NCI-H1092 (cell line): ENCODE results near the gene EARS2.
"Not testable (repeated sequence)": the region's sequence is repeated elsewhere in the genome, so short reads cannot be mapped to it uniquely, and the experiment has no call there.

ENCODE experiments used
- DNase-seq: peaks from one replicate; lab custom pipeline; 2025; lab: John Stamatoyannopoulos, UW

Gene EARS2

DNA sequence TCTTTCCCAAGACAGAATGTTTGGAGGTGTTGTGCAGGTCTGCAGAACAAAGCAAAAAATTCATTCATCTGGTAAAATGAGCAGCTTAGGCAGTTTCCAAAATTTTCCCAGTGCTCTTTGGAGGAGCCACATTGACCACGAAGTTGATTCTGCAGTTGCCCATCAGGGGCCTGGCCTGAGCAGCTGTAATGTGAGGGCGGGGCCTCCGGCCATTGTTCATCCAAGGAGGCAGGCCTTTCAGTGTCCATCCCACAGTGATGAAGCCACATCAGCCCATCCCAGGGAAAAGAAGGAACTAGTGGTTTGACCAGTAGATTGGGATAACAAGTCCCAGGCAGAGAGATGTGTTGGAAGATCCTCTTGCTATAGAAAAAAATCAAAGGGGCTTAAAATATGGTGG, 10.5 kb upstream of the EARS2 start:
- no peak for DNase-seq

- no peak for DNase-seq
These were observed 9.6 kb upstream of the EARS2 start for GRCh38 chr16:23566724-23567123.

DNA sequence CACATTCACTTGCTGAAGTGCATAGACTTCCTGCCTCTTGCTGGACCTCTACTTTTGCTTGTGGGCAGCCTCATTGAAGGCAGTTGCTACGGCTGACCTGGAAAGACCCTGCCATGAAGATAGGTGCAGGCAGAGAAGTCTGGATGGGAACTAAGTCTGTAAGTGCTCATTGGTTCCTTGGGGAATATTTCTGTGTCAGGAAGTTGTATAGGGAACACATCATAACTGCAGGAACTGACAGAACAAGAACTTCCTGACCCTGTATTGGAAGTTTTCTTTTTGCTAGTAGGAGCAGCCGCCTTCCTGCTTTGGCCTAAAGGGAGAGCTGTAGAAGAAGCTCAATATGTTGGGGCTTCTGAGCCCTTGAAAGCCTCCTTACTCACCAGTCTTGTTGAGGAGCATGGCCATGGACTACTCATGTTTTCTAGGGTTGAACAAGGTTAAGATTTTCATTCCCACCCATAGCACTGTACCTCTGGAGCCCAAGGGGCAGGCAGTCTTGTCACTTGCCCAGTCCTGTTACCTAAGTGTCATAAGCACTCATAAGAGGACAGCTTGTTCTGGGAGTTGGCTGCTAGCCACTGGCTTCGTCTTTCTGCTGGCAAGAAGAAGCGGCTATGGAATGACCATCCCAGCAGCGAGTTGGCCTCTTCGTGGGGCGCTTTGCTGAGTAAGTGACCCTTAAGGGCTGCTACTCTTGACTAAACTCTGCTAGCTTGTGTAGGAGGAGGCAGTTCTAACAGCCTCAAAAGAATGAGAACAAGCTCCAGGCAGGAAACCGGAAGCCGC, 7.6 kb upstream of the EARS2 start:
- no peak for DNase-seq

GRCh38 chr16:23563186-23563585, 6.0 kb upstream of the EARS2 start:
- DNase-seq, result no peak

GRCh38 chr16:23562505-23562904, 5.4 kb upstream of the EARS2 start:
- DNase-seq, result no peak

DNA sequence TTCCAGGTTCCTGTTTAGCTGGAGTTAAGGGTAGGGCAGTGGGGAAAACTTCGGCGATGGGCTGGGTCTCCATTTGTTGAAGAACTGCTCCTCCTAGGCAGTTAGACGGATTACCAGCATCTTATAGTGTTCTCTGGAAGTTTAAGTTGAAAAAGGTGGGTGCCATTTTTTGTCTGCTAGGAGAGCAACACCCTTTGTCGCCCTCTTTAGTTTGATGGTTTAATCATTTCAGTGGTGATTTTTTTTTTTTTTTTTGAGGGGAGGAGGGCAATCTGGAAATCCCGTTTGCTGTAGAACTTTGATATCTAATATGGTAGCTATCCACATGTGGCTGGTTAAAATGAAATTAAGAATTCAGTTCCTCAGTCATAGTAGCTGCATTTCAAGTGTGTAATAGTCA, 4.4 kb upstream of the EARS2 start:
- DNase-seq, result no peak

DNA sequence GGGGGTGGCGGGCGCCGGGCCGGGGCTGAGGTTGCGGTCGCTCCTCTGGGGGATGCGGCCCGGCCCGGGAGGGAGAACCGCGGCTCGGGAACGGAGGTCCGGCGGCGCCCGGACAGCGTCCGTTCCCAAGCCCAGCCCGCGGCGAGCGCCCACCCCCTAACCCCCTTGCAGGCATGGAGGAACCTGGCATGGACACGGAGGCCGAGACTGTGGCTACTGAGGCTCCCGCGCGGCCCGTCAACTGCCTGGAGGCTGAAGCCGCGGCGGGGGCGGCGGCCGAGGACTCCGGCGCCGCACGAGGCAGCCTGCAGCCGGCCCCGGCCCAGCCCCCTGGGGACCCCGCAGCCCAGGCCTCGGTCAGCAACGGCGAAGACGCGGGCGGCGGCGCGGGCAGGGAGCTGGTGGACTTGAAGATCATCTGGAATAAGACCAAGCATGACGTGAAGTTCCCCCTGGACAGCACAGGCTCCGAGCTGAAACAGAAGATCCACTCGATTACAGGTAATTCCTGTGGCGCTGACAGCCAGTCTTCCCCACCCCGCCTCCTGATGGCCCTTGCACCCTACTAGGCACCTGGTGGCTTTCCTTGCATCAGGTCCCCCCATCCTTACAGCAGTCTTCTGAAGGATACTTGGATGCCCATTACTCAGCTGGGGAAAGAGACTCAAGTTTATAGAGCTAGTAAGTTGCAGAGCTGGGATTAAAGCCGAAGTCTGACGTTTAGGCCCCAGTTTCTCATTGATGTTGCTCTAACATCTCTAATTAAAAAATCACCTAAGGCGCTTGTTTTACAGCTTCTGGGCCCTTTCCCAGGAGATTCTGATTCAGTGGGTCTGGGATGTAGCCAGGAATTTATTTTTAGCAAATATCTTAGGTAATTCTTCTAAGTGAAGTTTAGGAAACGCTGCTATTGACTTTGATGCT, 891 bp upstream of the EARS2 start:
- DNase-seq, result no peak

- DNase-seq, result no peak
These were observed 2.6 kb downstream of the EARS2 start for GRCh38 chr16:23554536-23554935.

DNA sequence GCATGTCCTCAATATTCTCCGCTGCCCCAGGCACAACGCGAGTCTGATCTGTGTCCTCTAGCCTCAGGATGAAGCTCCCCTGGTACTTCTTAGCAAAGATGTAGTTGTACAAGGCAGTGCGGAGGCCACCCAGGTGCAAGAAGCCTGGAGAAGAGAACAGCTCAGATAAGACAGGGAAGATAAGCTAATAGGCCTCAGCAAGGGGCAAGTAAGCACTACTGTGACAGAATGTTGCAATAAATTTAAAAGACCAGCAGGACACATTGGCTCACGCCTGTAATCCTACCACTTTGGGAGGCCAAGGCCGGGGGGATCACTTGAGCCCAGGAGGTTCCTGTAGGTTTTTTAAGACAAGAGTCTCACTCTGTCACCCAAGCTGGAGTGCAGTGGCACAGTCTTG, 5.0 kb downstream of the EARS2 start:
- no peak for DNase-seq

- no peak for DNase-seq
These were observed 7.2 kb downstream of the EARS2 start for GRCh38 chr16:23549938-23550337.

GRCh38 chr16:23544436-23544835, 12.7 kb downstream of the EARS2 start:
- DNase-seq, result no peak

GRCh38 chr16:23540817-23541178, 16.4 kb downstream of the EARS2 start:
- DNase-seq, result not testable (repeated sequence)

- DNase-seq, result no peak
These were observed 16.9 kb downstream of the EARS2 start for GRCh38 chr16:23539984-23540816.

DNA sequence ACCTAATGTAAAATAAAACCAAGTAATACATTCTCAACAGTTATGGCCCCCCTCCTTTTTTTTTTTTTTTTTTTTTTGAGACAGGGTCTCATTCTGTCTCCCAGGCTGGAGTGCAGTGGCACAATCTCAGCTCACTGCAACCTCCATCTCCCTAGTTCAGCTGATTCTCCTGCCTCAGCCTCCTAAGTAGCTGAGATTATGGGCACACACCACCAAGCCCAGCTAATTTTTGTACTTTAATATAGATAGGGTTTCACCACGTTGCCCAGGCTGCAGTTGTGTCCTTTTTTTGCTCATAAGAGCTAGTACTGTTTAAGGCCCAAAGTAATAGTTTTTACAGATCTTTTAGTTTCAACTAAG, 18.3 kb downstream of the EARS2 start:
- DNase-seq, result no peak

GRCh38 chr16:23537390-23537789, 19.8 kb downstream of the EARS2 start:
- no peak for DNase-seq

DNA sequence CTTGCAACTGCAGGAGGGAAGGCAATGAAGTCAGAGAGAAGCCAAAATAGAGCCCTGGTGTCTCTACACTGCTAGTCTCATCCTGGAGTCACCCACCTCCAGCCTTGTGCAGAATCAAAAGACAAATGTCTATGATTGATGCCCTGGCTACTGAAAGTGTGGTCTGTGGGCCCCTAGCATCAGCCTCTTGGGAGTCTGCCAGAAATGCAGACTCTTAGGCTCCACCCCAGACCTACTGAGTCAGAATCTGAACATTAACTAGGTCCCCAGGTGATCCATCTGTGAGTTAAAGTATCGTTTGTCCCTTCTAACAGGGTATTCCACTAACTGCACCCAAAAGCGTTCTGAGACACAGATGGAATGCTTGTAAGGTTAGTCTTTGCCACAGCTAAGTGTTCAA, 21.2 kb downstream of the EARS2 start:
- no peak for DNase-seq

- DNase-seq, result no peak
These were observed 22.0 kb downstream of the EARS2 start for GRCh38 chr16:23534868-23535860.

DNA sequence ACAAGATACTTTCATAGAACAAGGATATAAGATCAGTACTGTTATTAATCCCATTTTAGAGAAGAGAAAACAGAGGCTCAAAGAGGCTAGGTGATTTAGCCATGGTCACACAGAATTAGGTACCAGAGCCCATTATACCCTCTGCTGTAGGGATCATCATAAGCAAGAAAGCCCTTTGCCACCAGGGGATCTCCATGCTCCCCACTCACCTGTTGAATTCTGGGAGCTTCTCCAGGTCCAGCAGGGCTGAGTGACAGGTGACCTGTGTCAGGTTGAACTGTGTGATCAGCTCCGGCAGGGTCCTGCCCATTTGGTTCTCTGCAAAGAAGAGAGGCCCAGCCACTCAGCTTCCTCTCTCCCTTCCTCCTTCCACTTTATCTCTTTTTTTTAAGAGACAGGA, 24.7 kb downstream of the EARS2 start:
- DNase-seq, result no peak

DNA sequence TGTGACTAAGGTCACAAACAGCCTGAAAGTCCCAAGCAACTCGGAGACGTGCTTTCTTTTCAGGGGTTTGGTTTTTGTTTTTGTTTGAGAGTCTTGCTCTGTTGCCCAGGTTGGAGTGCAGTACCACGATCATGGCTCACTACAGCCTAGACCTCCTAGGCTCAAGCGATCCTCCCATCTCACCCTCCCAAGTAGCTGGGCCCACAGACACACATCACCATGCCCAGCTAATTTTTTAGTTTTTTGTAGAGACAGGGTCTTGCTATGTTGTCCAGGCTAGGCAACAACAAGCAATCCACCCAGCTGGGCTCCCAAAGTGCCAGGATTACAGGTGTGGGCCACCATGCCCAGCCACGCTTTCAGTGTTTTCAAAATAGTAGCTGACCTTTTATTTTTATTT, 27.1 kb downstream of the EARS2 start:
- DNase-seq, result no peak

DNA sequence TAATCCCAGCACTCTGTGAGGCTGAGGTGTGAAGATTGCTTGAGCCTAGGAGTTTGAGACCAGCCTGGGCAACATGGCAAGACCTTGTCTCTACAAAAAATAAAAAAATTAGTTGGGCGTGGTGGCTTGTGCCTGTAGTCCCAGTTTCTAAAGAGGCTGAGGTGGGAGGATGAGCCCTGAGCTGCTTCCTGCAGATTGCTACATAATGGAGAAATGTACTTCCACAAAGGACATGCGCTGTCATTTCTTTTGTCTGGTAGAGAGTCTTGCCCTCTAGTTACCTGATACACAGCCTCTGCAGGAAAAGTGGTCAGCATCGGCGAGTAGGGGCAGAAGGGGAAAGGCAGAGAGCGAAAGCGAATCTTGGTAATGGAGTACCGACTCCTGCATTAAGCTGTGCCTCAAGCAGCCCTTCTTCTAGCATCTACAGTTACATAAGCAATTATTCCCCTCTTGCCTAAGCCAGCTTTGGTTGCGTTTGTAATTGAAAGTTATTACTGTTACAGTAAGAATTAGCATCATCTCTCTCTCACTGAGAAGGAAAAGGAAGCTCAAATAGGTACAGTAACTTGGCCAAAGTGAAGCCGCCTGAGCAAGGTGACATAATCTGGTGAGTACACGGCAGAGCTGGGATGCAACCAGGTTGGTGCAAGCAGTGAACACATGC, 28.4 kb downstream of the EARS2 start:
- DNase-seq, result no peak
